H1 (cell line): ENCODE data around the gene WNT5A. TPM values are rescaled to one million over a fixed set of nuclear protein-coding genes. Genes with fewer than 3 reads are reported as not detected.

ENCODE experiments used
- CTCF ChIA-PET: fragments of 300-600 bp; sonication (Branson Sonifier 250); formaldehyde crosslinking; loops from one replicate; lab custom pipeline; 2021; ENCODE audit not compliant: partially characterized antibody; lab: Charles Lee
- POLR2A ChIA-PET: fragments of 300-600 bp; sonication (Branson Sonifier 250); formaldehyde crosslinking; loops from one replicate; lab custom pipeline; 2021; ENCODE audit warnings: inconsistent platforms; ENCODE audit not compliant: partially characterized antibody; lab: Charles Lee
- DNase-seq, 2 experiments: peaks; one replicate each; pipeline versions ENCODE4 v3.0.0 to v3.0.0-alpha.2; 2010 to 2022; ENCODE audit warnings: low spot score in 2 of 2, low read depth in 1 of 2, mixed read lengths in 1 of 2
- FAIRE-seq: peaks from 2 replicates; lab custom pipeline; 2011; peaks lifted over from hg19 to GRCh38; lab: Jason Lieb, UNC
- H2AFZ ChIP-seq: 2 replicates; pipeline ENCODE4 v1.8.1; 2012; ENCODE audit warnings: low read length, inconsistent platforms
- H2AK5ac ChIP-seq: 2 replicates; pipeline ENCODE4 v1.6.1; 2013; ENCODE audit warnings: low read depth, low read length
- H2BK120ac ChIP-seq: replicated peaks from 2 replicates; pipeline ENCODE3; 2013; ENCODE audit warnings: low read depth, low read length, inconsistent platforms
- H2BK12ac ChIP-seq: 2 replicates; pipeline ENCODE4 v1.6.1; 2013; ENCODE audit warnings: low read depth, low read length
- H2BK15ac ChIP-seq: 2 replicates; pipeline ENCODE4 v1.6.1; 2013; ENCODE audit warnings: low read length
- H2BK20ac ChIP-seq: 2 replicates; pipeline ENCODE4 v1.6.1; 2013; ENCODE audit warnings: low read length
- H2BK5ac ChIP-seq: 2 replicates; pipeline ENCODE4 v1.6.1; 2013; ENCODE audit warnings: low read depth, low read length
- H3K14ac ChIP-seq: 2 replicates; pipeline ENCODE4 v1.6.1; 2013; ENCODE audit warnings: inconsistent platforms; ENCODE audit not compliant: insufficient read length
- H3K18ac ChIP-seq: 2 replicates; pipeline ENCODE4 v1.6.1; 2013; ENCODE audit warnings: low read length; ENCODE audit errors: extremely low read depth
- H3K23ac ChIP-seq: 2 replicates; pipeline ENCODE4 v1.6.1; 2013; ENCODE audit warnings: inconsistent platforms; ENCODE audit not compliant: insufficient read length
- H3K23me2 ChIP-seq: 2 replicates; pipeline ENCODE4 v1.6.1; 2013; ENCODE audit warnings: low read depth, low read length
- H3K27ac ChIP-seq: 2 replicates; pipeline ENCODE4 v1.6.1; 2011; ENCODE audit warnings: low read depth, low read length, inconsistent platforms
- H3K27me3 ChIP-seq, 4 experiments: replicated peaks in 1 of 4; 1 replicate in 1 of 4; 2 replicates in 3 of 4; pipeline versions ENCODE4 v1.6.1 to v1.8.1; 2011 to 2013; ENCODE audit warnings: low read length in 3 of 4, mild to moderate bottlenecking in 3 of 4, inconsistent platforms in 2 of 4, mixed read lengths in 2 of 4, moderate library complexity in 1 of 4; ENCODE audit not compliant: control insufficient read depth in 3 of 4, insufficient read depth in 3 of 4; ENCODE audit errors: extremely low read depth in 1 of 4
- H3K36me3 ChIP-seq, 4 experiments: 2 replicates each; pipeline versions ENCODE4 v1.6.1 to v1.8.1; 2011 to 2013; ENCODE audit warnings: mild to moderate bottlenecking in 4 of 4, low read length in 3 of 4, moderate library complexity in 2 of 4, control low read depth in 1 of 4, inconsistent platforms in 1 of 4; ENCODE audit not compliant: insufficient read depth in 4 of 4, control insufficient read depth in 2 of 4
- H3K4ac ChIP-seq: replicated peaks from 2 replicates; pipeline ENCODE3; 2013; ENCODE audit warnings: low read length, low read depth, mixed read lengths, inconsistent platforms; ENCODE audit not compliant: insufficient read length
- H3K4me1 ChIP-seq, 4 experiments: replicated peaks in 1 of 4; 1 replicate in 1 of 4; 2 replicates in 3 of 4; pipeline versions ENCODE4 v1.6.1 to v1.8.1; 2011 to 2013; ENCODE audit warnings: low read length in 3 of 4, inconsistent platforms in 2 of 4, mixed read lengths in 1 of 4; ENCODE audit not compliant: insufficient read depth in 4 of 4, control insufficient read depth in 3 of 4
- H3K4me2 ChIP-seq, 2 experiments: 2 replicates each; pipeline versions ENCODE4 v1.6.1 to v1.8.1; 2011 to 2013; ENCODE audit warnings: low read depth in 2 of 2, low read length in 2 of 2, control low read depth in 1 of 2, inconsistent platforms in 1 of 2, mild to moderate bottlenecking in 1 of 2; ENCODE audit not compliant: insufficient read depth in 1 of 2
- H3K4me3 ChIP-seq, 4 experiments: fragments of 200-600, 300-600 bp in 1 of 4; sonication (generic), shearing (Covaris generic), sonication (Bioruptor Twin) in 1 of 4; 2 replicates each; pipeline versions ENCODE4 v1.5.1 to v1.8.1; 2011 to 2016; ENCODE audit warnings: low read length in 4 of 4, low read depth in 3 of 4, control low read depth in 2 of 4, inconsistent platforms in 2 of 4, mild to moderate bottlenecking in 2 of 4, mixed read lengths in 1 of 4, moderate library complexity in 1 of 4; ENCODE audit not compliant: insufficient read depth in 2 of 4; ENCODE audit errors: extremely low read depth in 1 of 4
- H3K56ac ChIP-seq: replicated peaks from 2 replicates; pipeline ENCODE3; 2013; ENCODE audit warnings: low read depth, mild to moderate bottlenecking, mixed read lengths, low read length, inconsistent platforms; ENCODE audit not compliant: insufficient read length
- H3K79me1 ChIP-seq: 2 replicates; pipeline ENCODE4 v1.6.1; 2013; ENCODE audit warnings: low read depth, low read length, control low read depth
- H3K79me2 ChIP-seq, 2 experiments: 2 replicates each; pipeline versions ENCODE4 v1.6.1 to v1.8.1; 2012 to 2013; ENCODE audit warnings: low read length in 2 of 2, mild to moderate bottlenecking in 2 of 2, inconsistent platforms in 1 of 2; ENCODE audit not compliant: insufficient read depth in 2 of 2, control insufficient read depth in 1 of 2
- H3K9ac ChIP-seq, 4 experiments: replicated peaks in 1 of 4; 1 replicate in 1 of 4; 2 replicates in 3 of 4; pipeline versions ENCODE4 v1.6.1 to v1.8.1; 2011 to 2013; ENCODE audit warnings: low read depth in 3 of 4, low read length in 3 of 4, control low read depth in 2 of 4, mild to moderate bottlenecking in 2 of 4, moderate library complexity in 2 of 4, inconsistent platforms in 1 of 4; ENCODE audit errors: extremely low read depth in 1 of 4
- H3K9me3 ChIP-seq, 2 experiments: 2 replicates each; pipeline versions ENCODE4 v1.6.1 to v1.8.1; 2012 to 2013; ENCODE audit warnings: mild to moderate bottlenecking in 2 of 2, moderate library complexity in 2 of 2, control low read depth in 1 of 2, inconsistent platforms in 1 of 2, low read depth in 1 of 2, low read length in 1 of 2, mixed read lengths in 1 of 2; ENCODE audit not compliant: insufficient read depth in 2 of 2
- H4K20me1 ChIP-seq, 2 experiments: replicated peaks in 1 of 2; 2 replicates each; pipeline versions ENCODE3 to v1.8.1; 2011 to 2013; ENCODE audit warnings: inconsistent platforms in 2 of 2, low read length in 2 of 2, mild to moderate bottlenecking in 1 of 2; ENCODE audit not compliant: insufficient read depth in 2 of 2, control insufficient read depth in 1 of 2
- H4K5ac ChIP-seq: 2 replicates; pipeline ENCODE4 v1.6.1; 2013; ENCODE audit warnings: low read length, low read depth, mixed read lengths, inconsistent platforms; ENCODE audit not compliant: insufficient read length
- H4K8ac ChIP-seq: 2 replicates; pipeline ENCODE4 v1.8.0; 2013; ENCODE audit warnings: mild to moderate bottlenecking, moderate library complexity, low read length, inconsistent platforms; ENCODE audit not compliant: insufficient read depth; ENCODE audit errors: extremely low read depth
- H4K91ac ChIP-seq: replicated peaks from 2 replicates; pipeline ENCODE3; 2013; ENCODE audit warnings: low read length, mixed read lengths, inconsistent platforms; ENCODE audit not compliant: insufficient read length
- ASH2L ChIP-seq: fragments of 200-600, 300-600 bp; sonication (generic); IDR thresholded peaks from one replicate; pipeline ENCODE4 v1.7.1; 2017; ENCODE audit warnings: low read length
- CHD2 ChIP-seq: IDR thresholded peaks from 2 replicates; pipeline ENCODE4 v1.6.1; 2012; ENCODE audit warnings: low read length, improper control_type of control experiment
- GABPA ChIP-seq: IDR thresholded peaks from 2 replicates; pipeline ENCODE4 v1.6.1; 2011; ENCODE audit warnings: mild to moderate bottlenecking, low read length, moderate library complexity, borderline replicate concordance; ENCODE audit not compliant: insufficient read depth
- GTF2F1 ChIP-seq: IDR thresholded peaks from 2 replicates; pipeline ENCODE4 v1.6.1; 2012; ENCODE audit warnings: low read depth, low read length, improper control_type of control experiment, borderline replicate concordance
- HDAC6 ChIP-seq: IDR thresholded peaks from one replicate; pipeline ENCODE4 v1.7.1; 2012; ENCODE audit warnings: low read depth, mild to moderate bottlenecking, inconsistent platforms, low read length, moderate library complexity
- KDM4A ChIP-seq: IDR thresholded peaks from one replicate; pipeline ENCODE4 v1.7.1; 2012; ENCODE audit warnings: low read depth, mild to moderate bottlenecking, moderate library complexity, low read length, inconsistent platforms; ENCODE audit not compliant: severe bottlenecking
- SRF ChIP-seq: IDR thresholded peaks from 2 replicates; pipeline ENCODE4 v1.6.1; 2011; ENCODE audit warnings: mild to moderate bottlenecking, low read depth, low read length, moderate library complexity
- TCF12 ChIP-seq: IDR thresholded peaks from 2 replicates; pipeline ENCODE4 v1.6.1; 2011; ENCODE audit warnings: low read depth, mild to moderate bottlenecking, low read length
- YY1 ChIP-seq: IDR thresholded peaks from 2 replicates; pipeline ENCODE4 v1.6.1; 2011; ENCODE audit warnings: low read depth, mild to moderate bottlenecking, low read length
- WGBS, 2 experiments: shearing (Covaris generic) in 1 of 2; methylation state at CpG; one replicate each; pipeline versions ENCODE4 v1.1.6 to v1.1.7; 2013 to 2015; ENCODE audit warnings: low lambda C conversion rate in 2 of 2, mixed read lengths in 2 of 2, inconsistent platforms in 1 of 2, low coverage in 1 of 2, missing lambda C conversion rate in 1 of 2; ENCODE audit not compliant: insufficient replicate concordance in 2 of 2, insufficient coverage in 1 of 2, insufficient read length in 1 of 2; ENCODE audit errors: extremely low coverage in 1 of 2, missing lambda C conversion rate in 1 of 2; 5-methylcytosine and 5-hydroxymethylcytosine counted together
- polyA plus RNA-seq, 7 experiments: library from polyadenylated mRNA; depleted of rRNA in 3 of 7; stranded (reverse) in 5 of 7; unstranded in 2 of 7; fragments of >200 nt in 5 of 7; fragments of 200-250 nt in 2 of 7; gene quantifications; 1 replicate in 5 of 7; 2 replicates in 1 of 7; 4 replicates in 1 of 7; pipeline versions ENCODE4 v1.2.1 to v1.2.3, GENCODE V29; 2011 to 2013; ENCODE audit warnings: missing spikeins in 2 of 7, mixed read lengths in 2 of 7
- total RNA-seq: library from RNA; stranded (reverse); fragmentation: NEBNext Ultra II Directional; extraction: Animal tissue kit (Norgen Biotek cat#: 25700); gene quantifications from 2 replicates; pipeline ENCODE4 v1.2.1, GENCODE V29; 2021

WNT5A gene
- total and polyA plus RNA-seq, 2 of the 8 experiments (the other 6 are each of a cell fraction or from before 2014, with no cell fraction given): 3.9 to 5.6 TPM

GRCh38 chr3:55521738-55522421 lies 34.8 kb upstream of the WNT5A start:
- H2AFZ ChIP-seq: peak overlapping the region; percentile 13; the same call in 1 of the 2 replicates
- H3K4ac ChIP-seq: peak overlapping the region; percentile 6
- H2AK5ac ChIP-seq: no peak overlapping the region
- no peaks in the 10 kb centered on the region for H3K27me3 ChIP-seq
- no peak overlapping the region for H3K9ac ChIP-seq
- no peak for TF ChIP-seq GABPA
- TF ChIP-seq HDAC6: no peak
- TF ChIP-seq GTF2F1: no peak
- TF ChIP-seq ASH2L: no peak
- no peak for TF ChIP-seq YY1
- no peak for TF ChIP-seq SRF
- no peak for TF ChIP-seq CHD2
- TF ChIP-seq KDM4A: no peak
- no peak for TF ChIP-seq TCF12
- peak overlapping the region; percentile 63; the same call in 1 of the 2 replicates for H2BK12ac ChIP-seq
- H2BK120ac ChIP-seq: peak overlapping the region; percentile 70
- no peak overlapping the region; a peak in 2 of 8 replicates for H3K4me3 ChIP-seq
- FAIRE-seq (peak; percentile 81), DNase-seq (no peak)
- ChIA-PET POLR2A (interaction anchor here (1.3 to 1.8 kb wide), 2 partner anchors 10 to 49 kb away, joined by 3 to 6 read pairs; no protein-coding TSS in a partner anchor), CTCF (interaction anchor here (0.7 to 1.4 kb wide), 5 partner anchors 19 to 233 kb away, joined by 3 to 4 read pairs (median 3); no protein-coding TSS in a partner anchor)
- WGBS, 2 experiments: 51% methylated on average over 6 of the region's 6 CpGs; no CpG with 5 or more reads in 1 of the 2 experiments
- no peaks in the 10 kb centered on the region for H4K20me1 ChIP-seq
- H2BK20ac ChIP-seq: peak overlapping the region; percentile 3
- H3K18ac ChIP-seq: peak overlapping the region; percentile 26; the same call in 1 of the 2 replicates
- H3K23me2 ChIP-seq: no peaks in the 10 kb centered on the region
- H3K56ac ChIP-seq: no peak overlapping the region
- H4K8ac ChIP-seq: no peak overlapping the region
- H2BK15ac ChIP-seq: peak overlapping the region; percentile 6; the same call in 1 of the 2 replicates
- no peak overlapping the region for H3K27ac ChIP-seq
- no peaks in the 10 kb centered on the region for H3K79me2 ChIP-seq
- H3K4me1 ChIP-seq: peaks cover 7 to 16% (median 14%) of the 10 kb centered on the region in 4 experiments
- H4K91ac ChIP-seq: peak overlapping the region; percentile 61
- peak overlapping the region; percentile 23 for H4K5ac ChIP-seq
- no peak overlapping the region for H3K14ac ChIP-seq
- H2BK5ac ChIP-seq: peak overlapping the region; percentile 19; the same call in 1 of the 2 replicates
- no peaks in the 10 kb centered on the region for H3K9me3 ChIP-seq
- H3K23ac ChIP-seq: no peak overlapping the region
- H3K4me2 ChIP-seq: peak overlapping the region in 1 of 2 experiments; percentile 4; a peak in 1 of 4 replicates
- no peaks in the 10 kb centered on the region for H3K79me1 ChIP-seq
- H3K36me3 ChIP-seq: no peaks in the 10 kb centered on the region
